GM23338 (cell line): ENCODE data around the gene OR5B21. TPM values are rescaled to one million over a fixed set of nuclear protein-coding genes. Genes with fewer than 3 reads are reported as not detected.

Experiments
- ATAC-seq: fragments of 200-7000 bp; cut with Tn5 transposase; 3 replicates; pipeline ENCODE4 v1.9.1; 2020
- DNase-seq: peaks from one replicate; pipeline ENCODE4 v3.0.0-alpha.2; 2015; ENCODE audit warnings: low spot score
- H2AFZ ChIP-seq: fragments of 200-600 bp; sonication (generic); 2 replicates; pipeline ENCODE4 v1.8.0; 2016; ENCODE audit warnings: antibody characterized with exemption, mild to moderate bottlenecking, moderate library complexity
- H3F3A ChIP-seq: fragments of 200-600 bp; sonication (generic); replicated peaks from 2 replicates; pipeline ENCODE4 v1.8.0; 2017; ENCODE audit warnings: antibody characterized with exemption, mixed run types, low read depth
- H3K27ac ChIP-seq: fragments of 200-600 bp; sonication (generic); 2 replicates; pipeline ENCODE4 v1.6.1; 2016; ENCODE audit warnings: low read depth
- H3K27me3 ChIP-seq: fragments of 200-600 bp; sonication (generic); 2 replicates; pipeline ENCODE4 v1.8.0; 2016; ENCODE audit warnings: mild to moderate bottlenecking, mixed run types, moderate library complexity; ENCODE audit not compliant: insufficient read depth
- H3K36me3 ChIP-seq: fragments of 200-600 bp; sonication (generic); 2 replicates; pipeline ENCODE4 v1.8.0; 2016; ENCODE audit warnings: mild to moderate bottlenecking; ENCODE audit not compliant: insufficient read depth
- H3K4me1 ChIP-seq: fragments of 200-600 bp; sonication (generic); 2 replicates; pipeline ENCODE4 v1.8.0; 2016; ENCODE audit warnings: mild to moderate bottlenecking, moderate library complexity; ENCODE audit not compliant: insufficient read depth
- H3K4me2 ChIP-seq: fragments of 200-600 bp; sonication (generic); 2 replicates; pipeline ENCODE4 v1.7.1; 2017; ENCODE audit warnings: mixed run types
- H3K4me3 ChIP-seq: fragments of 200-600 bp; sonication (generic); 2 replicates; pipeline ENCODE4 v1.6.1; 2016; ENCODE audit warnings: mixed run types
- H3K79me2 ChIP-seq: fragments of 200-600 bp; sonication (generic); replicated peaks from 2 replicates; pipeline ENCODE4 v1.8.0; 2017; ENCODE audit warnings: mild to moderate bottlenecking; ENCODE audit not compliant: insufficient read depth
- H3K9me2 ChIP-seq: fragments of 200-600 bp; sonication (generic); 2 replicates; pipeline ENCODE4 v1.8.0; 2017; ENCODE audit not compliant: insufficient read depth
- H4K20me1 ChIP-seq: fragments of 200-600 bp; sonication (generic); replicated peaks from 2 replicates; pipeline ENCODE4 v1.8.0; 2017; ENCODE audit warnings: mild to moderate bottlenecking; ENCODE audit not compliant: insufficient read depth
- H3K27ac Mint-ChIP-seq: 2 replicates; pipeline ENCODE4 v1.8.0; 2020; ENCODE audit warnings: inconsistent platforms, mild to moderate bottlenecking, moderate library complexity, mixed read lengths
- H3K27me3 Mint-ChIP-seq: 3 replicates; pipeline ENCODE4 v1.8.0; 2022; ENCODE audit warnings: low read depth, mild to moderate bottlenecking, moderate library complexity, mixed read lengths, inconsistent platforms; ENCODE audit not compliant: insufficient read depth, poor library complexity
- H3K36me3 Mint-ChIP-seq: 3 replicates; pipeline ENCODE4 v1.8.0; 2021; ENCODE audit warnings: low read depth, mild to moderate bottlenecking, inconsistent platforms, moderate library complexity, mixed read lengths
- H3K4me1 Mint-ChIP-seq: 3 replicates; pipeline ENCODE4 v1.8.0; 2020; ENCODE audit warnings: mild to moderate bottlenecking, inconsistent platforms, mixed read lengths
- H3K4me3 Mint-ChIP-seq: 3 replicates; pipeline ENCODE4 v1.8.0; 2021; ENCODE audit warnings: moderate library complexity, mild to moderate bottlenecking, inconsistent platforms, mixed read lengths
- H3K9me3 Mint-ChIP-seq: 3 replicates; pipeline ENCODE4 v1.8.0; 2020; ENCODE audit warnings: moderate library complexity, mild to moderate bottlenecking, inconsistent platforms, mixed read lengths
- CREB1 ChIP-seq: fragments of 250-450 bp; sonication (Bioruptor Pico); IDR thresholded peaks from 2 replicates; pipeline ENCODE4 v1.5.0; 2020; ENCODE audit warnings: low read depth, mild to moderate bottlenecking, moderate library complexity
- EZH2 ChIP-seq: fragments of 200-600 bp; sonication (generic); IDR thresholded peaks from one replicate; pipeline ENCODE4 v1.8.0; 2017; ENCODE audit warnings: antibody characterized with exemption, mild to moderate bottlenecking, low read depth; ENCODE audit not compliant: unreplicated experiment
- EZH2phosphoT487 ChIP-seq: fragments of 200-600 bp; sonication (generic); IDR thresholded peaks from one replicate; pipeline ENCODE4 v1.8.1; 2018; ENCODE audit warnings: antibody characterized with exemption; ENCODE audit not compliant: unreplicated experiment
- JUNB ChIP-seq: IDR thresholded peaks from one replicate; pipeline ENCODE4 v1.6.1; 2016; ENCODE audit warnings: antibody characterized with exemption; ENCODE audit not compliant: unreplicated experiment
- NANOG ChIP-seq: IDR thresholded peaks from 2 replicates; pipeline ENCODE4 v1.6.1; 2016; ENCODE audit warnings: antibody characterized with exemption, borderline replicate concordance
- POLR2AphosphoS5 ChIP-seq: IDR thresholded peaks from 2 replicates; pipeline ENCODE4 v1.6.1; 2016; ENCODE audit warnings: antibody characterized with exemption, low read depth
- STAT1 ChIP-seq: IDR thresholded peaks from one replicate; pipeline ENCODE4 v1.6.1; 2016; ENCODE audit warnings: antibody characterized with exemption; ENCODE audit not compliant: unreplicated experiment
- ZNF114 ChIP-seq: fragments of 250-450 bp; sonication (Bioruptor Pico); IDR thresholded peaks from 2 replicates; pipeline ENCODE4 v1.5.0; 2020; ENCODE audit warnings: mild to moderate bottlenecking, moderate library complexity
- ZNF331 ChIP-seq: fragments of 250-450 bp; sonication (Bioruptor Pico); IDR thresholded peaks from 2 replicates; pipeline ENCODE4 v1.5.0; 2020; ENCODE audit warnings: low read depth, mild to moderate bottlenecking, moderate library complexity
- polyA plus RNA-seq: library from polyadenylated mRNA; unstranded; fragments of >200 nt; fragmentation: Nextera tagmentation; extraction: Ambion mirVana; gene quantifications from 2 replicates; pipeline ENCODE4 v1.2.1, GENCODE V29; 2016
- total RNA-seq: library from RNA; depleted of rRNA; stranded (reverse); fragments of >200 nt; shearing (Covaris generic); gene quantifications from 2 replicates; pipeline ENCODE4 v1.2.3, GENCODE V29; 2014
- TF ChIP-seq, protein P1 (sequence below): IDR thresholded peaks from one replicate; pipeline ENCODE4 v1.6.1; 2018; ENCODE audit warnings: antibody characterized with exemption; ENCODE audit not compliant: unreplicated experiment
- TF ChIP-seq, protein P2 (sequence below): fragments of 250-450 bp; sonication (Bioruptor Pico); IDR thresholded peaks from 2 replicates; pipeline ENCODE4 v1.5.0; 2020; ENCODE audit warnings: mild to moderate bottlenecking, moderate library complexity
- TF ChIP-seq, protein P3 (sequence below): IDR thresholded peaks from 2 replicates; pipeline ENCODE4 v1.6.1; 2016; ENCODE audit warnings: antibody characterized with exemption
- TF ChIP-seq, protein P4 (sequence below), 2 experiments: fragments of 200-600 bp in 1 of 2; sonication (generic) in 1 of 2; conservative IDR thresholded peaks; 2 replicates each; pipeline versions ENCODE4 v1.5.1 to v1.6.1; 2016 to 2017; ENCODE audit warnings: antibody characterized with exemption in 2 of 2, low read depth in 2 of 2, mild to moderate bottlenecking in 2 of 2, moderate library complexity in 1 of 2

The OR5B21 gene
- total and polyA plus RNA-seq, 2 experiments from 2014 or later = not detected

DNA sequence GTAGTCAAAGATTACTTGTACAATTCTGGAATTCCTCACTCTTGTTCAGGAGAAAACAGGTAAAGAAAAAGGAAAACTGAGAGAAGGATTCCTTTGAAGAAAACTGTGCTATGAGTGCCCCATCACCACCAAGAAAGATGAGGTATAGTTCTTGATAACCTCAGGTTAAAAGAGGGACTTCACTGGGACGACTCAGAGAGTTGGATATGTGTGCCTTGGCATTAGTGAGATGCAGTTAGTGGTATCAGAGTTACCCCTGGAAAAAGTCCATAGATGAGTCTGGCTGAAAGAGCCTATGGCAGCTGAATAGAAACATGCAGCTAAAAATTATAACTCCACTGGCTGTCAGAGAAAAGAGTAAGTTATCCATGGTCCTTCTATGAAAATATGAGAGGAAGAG is 38.9 kb upstream of the OR5B21 start:
- Mint-ChIP-seq H3K4me1 (no peaks in the 10 kb centered on the region), H3K4me3 (no peak overlapping the region), H3K27me3 (no peaks in the 10 kb centered on the region), H3K9me3 (no peaks in the 10 kb centered on the region), H3K36me3 (no peaks in the 10 kb centered on the region), H3K27ac (no peak overlapping the region)
- Histone ChIP-seq H3K4me3 (no peak overlapping the region), H3K27me3 (no peaks in the 10 kb centered on the region), H2AFZ (no peak overlapping the region), H4K20me1 (no peaks in the 10 kb centered on the region), H3F3A (no peaks in the 10 kb centered on the region), H3K4me1 (no peaks in the 10 kb centered on the region), H3K9me2 (peaks cover 4% of the 10 kb centered on the region; the same call in 1 of the 2 replicates), H3K79me2 (no peaks in the 10 kb centered on the region), H3K4me2 (no peak overlapping the region), H3K36me3 (no peaks in the 10 kb centered on the region), H3K27ac (no peak overlapping the region)
- TF ChIP-seq ZNF331 = no peak
- TF ChIP-seq CREB1 (CRISPR knock-in tag) = no peak
- TF ChIP-seq, protein P1, sequence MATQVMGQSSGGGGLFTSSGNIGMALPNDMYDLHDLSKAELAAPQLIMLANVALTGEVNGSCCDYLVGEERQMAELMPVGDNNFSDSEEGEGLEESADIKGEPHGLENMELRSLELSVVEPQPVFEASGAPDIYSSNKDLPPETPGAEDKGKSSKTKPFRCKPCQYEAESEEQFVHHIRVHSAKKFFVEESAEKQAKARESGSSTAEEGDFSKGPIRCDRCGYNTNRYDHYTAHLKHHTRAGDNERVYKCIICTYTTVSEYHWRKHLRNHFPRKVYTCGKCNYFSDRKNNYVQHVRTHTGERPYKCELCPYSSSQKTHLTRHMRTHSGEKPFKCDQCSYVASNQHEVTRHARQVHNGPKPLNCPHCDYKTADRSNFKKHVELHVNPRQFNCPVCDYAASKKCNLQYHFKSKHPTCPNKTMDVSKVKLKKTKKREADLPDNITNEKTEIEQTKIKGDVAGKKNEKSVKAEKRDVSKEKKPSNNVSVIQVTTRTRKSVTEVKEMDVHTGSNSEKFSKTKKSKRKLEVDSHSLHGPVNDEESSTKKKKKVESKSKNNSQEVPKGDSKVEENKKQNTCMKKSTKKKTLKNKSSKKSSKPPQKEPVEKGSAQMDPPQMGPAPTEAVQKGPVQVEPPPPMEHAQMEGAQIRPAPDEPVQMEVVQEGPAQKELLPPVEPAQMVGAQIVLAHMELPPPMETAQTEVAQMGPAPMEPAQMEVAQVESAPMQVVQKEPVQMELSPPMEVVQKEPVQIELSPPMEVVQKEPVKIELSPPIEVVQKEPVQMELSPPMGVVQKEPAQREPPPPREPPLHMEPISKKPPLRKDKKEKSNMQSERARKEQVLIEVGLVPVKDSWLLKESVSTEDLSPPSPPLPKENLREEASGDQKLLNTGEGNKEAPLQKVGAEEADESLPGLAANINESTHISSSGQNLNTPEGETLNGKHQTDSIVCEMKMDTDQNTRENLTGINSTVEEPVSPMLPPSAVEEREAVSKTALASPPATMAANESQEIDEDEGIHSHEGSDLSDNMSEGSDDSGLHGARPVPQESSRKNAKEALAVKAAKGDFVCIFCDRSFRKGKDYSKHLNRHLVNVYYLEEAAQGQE = no peak
- TF ChIP-seq JUNB = no peak
- TF ChIP-seq, protein P2, sequence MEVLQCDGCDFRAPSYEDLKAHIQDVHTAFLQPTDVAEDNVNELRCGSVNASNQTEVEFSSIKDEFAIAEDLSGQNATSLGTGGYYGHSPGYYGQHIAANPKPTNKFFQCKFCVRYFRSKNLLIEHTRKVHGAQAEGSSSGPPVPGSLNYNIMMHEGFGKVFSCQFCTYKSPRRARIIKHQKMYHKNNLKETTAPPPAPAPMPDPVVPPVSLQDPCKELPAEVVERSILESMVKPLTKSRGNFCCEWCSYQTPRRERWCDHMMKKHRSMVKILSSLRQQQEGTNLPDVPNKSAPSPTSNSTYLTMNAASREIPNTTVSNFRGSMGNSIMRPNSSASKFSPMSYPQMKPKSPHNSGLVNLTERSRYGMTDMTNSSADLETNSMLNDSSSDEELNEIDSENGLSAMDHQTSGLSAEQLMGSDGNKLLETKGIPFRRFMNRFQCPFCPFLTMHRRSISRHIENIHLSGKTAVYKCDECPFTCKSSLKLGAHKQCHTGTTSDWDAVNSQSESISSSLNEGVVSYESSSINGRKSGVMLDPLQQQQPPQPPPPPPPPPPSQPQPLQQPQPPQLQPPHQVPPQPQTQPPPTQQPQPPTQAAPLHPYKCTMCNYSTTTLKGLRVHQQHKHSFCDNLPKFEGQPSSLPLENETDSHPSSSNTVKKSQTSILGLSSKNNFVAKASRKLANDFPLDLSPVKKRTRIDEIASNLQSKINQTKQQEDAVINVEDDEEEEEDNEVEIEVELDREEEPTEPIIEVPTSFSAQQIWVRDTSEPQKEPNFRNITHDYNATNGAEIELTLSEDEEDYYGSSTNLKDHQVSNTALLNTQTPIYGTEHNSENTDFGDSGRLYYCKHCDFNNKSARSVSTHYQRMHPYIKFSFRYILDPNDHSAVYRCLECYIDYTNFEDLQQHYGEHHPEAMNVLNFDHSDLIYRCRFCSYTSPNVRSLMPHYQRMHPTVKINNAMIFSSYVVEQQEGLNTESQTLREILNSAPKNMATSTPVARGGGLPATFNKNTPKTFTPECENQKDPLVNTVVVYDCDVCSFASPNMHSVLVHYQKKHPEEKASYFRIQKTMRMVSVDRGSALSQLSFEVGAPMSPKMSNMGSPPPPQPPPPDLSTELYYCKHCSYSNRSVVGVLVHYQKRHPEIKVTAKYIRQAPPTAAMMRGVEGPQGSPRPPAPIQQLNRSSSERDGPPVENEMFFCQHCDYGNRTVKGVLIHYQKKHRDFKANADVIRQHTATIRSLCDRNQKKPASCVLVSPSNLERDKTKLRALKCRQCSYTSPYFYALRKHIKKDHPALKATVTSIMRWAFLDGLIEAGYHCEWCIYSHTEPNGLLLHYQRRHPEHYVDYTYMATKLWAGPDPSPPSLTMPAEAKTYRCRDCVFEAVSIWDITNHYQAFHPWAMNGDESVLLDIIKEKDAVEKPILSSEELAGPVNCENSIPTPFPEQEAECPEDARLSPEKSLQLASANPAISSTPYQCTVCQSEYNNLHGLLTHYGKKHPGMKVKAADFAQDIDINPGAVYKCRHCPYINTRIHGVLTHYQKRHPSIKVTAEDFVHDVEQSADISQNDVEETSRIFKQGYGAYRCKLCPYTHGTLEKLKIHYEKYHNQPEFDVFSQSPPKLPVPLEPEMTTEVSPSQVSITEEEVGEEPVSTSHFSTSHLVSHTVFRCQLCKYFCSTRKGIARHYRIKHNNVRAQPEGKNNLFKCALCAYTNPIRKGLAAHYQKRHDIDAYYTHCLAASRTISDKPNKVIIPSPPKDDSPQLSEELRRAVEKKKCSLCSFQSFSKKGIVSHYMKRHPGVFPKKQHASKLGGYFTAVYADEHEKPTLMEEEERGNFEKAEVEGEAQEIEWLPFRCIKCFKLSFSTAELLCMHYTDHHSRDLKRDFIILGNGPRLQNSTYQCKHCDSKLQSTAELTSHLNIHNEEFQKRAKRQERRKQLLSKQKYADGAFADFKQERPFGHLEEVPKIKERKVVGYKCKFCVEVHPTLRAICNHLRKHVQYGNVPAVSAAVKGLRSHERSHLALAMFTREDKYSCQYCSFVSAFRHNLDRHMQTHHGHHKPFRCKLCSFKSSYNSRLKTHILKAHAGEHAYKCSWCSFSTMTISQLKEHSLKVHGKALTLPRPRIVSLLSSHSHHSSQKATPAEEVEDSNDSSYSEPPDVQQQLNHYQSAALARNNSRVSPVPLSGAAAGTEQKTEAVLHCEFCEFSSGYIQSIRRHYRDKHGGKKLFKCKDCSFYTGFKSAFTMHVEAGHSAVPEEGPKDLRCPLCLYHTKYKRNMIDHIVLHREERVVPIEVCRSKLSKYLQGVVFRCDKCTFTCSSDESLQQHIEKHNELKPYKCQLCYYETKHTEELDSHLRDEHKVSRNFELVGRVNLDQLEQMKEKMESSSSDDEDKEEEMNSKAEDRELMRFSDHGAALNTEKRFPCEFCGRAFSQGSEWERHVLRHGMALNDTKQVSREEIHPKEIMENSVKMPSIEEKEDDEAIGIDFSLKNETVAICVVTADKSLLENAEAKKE (CRISPR knock-in tag) = no peak
- TF ChIP-seq, protein P3, sequence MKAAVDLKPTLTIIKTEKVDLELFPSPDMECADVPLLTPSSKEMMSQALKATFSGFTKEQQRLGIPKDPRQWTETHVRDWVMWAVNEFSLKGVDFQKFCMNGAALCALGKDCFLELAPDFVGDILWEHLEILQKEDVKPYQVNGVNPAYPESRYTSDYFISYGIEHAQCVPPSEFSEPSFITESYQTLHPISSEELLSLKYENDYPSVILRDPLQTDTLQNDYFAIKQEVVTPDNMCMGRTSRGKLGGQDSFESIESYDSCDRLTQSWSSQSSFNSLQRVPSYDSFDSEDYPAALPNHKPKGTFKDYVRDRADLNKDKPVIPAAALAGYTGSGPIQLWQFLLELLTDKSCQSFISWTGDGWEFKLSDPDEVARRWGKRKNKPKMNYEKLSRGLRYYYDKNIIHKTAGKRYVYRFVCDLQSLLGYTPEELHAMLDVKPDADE = no peak
- TF ChIP-seq, protein P4, sequence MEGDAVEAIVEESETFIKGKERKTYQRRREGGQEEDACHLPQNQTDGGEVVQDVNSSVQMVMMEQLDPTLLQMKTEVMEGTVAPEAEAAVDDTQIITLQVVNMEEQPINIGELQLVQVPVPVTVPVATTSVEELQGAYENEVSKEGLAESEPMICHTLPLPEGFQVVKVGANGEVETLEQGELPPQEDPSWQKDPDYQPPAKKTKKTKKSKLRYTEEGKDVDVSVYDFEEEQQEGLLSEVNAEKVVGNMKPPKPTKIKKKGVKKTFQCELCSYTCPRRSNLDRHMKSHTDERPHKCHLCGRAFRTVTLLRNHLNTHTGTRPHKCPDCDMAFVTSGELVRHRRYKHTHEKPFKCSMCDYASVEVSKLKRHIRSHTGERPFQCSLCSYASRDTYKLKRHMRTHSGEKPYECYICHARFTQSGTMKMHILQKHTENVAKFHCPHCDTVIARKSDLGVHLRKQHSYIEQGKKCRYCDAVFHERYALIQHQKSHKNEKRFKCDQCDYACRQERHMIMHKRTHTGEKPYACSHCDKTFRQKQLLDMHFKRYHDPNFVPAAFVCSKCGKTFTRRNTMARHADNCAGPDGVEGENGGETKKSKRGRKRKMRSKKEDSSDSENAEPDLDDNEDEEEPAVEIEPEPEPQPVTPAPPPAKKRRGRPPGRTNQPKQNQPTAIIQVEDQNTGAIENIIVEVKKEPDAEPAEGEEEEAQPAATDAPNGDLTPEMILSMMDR (conservative IDR thresholded peaks at IDR 0.05; ENCODE audit: low read depth in 2 of 2) = no peak
- no peak for TF ChIP-seq ZNF114
- TF ChIP-seq NANOG = no peak
- no peak for TF ChIP-seq POLR2AphosphoS5
- TF ChIP-seq EZH2phosphoT487 = no peak
- TF ChIP-seq STAT1 = no peak
- TF ChIP-seq EZH2 = no peak
- DNase-seq (no peak), ATAC-seq (no peak)
